Osteocyte (in vitro differentiated cells): Measurements from ENCODE around the gene LMCD1. TPM values are rescaled to one million over a fixed set of nuclear protein-coding genes. Genes with fewer than 3 reads are reported as not detected.

ENCODE experiments used
- DNase-seq: peaks from one replicate; pipeline ENCODE4 v3.0.0; 2021; ENCODE audit warnings: mixed read lengths; ENCODE audit not compliant: unreplicated experiment; ENCODE audit errors: extremely low spot score
- H3K27ac Mint-ChIP-seq: one replicate; pipeline ENCODE4 v1.8.0; 2021; ENCODE audit warnings: mild to moderate bottlenecking, mixed read lengths; ENCODE audit not compliant: unreplicated experiment
- H3K27me3 Mint-ChIP-seq: one replicate; pipeline ENCODE4 v1.8.0; 2021; ENCODE audit warnings: mixed read lengths; ENCODE audit not compliant: unreplicated experiment
- H3K36me3 Mint-ChIP-seq: one replicate; pipeline ENCODE4 v1.8.0; 2021; ENCODE audit warnings: mixed read lengths; ENCODE audit not compliant: unreplicated experiment
- H3K4me1 Mint-ChIP-seq: one replicate; pipeline ENCODE4 v1.8.0; 2021; ENCODE audit warnings: mixed read lengths; ENCODE audit not compliant: unreplicated experiment
- H3K4me3 Mint-ChIP-seq: one replicate; pipeline ENCODE4 v1.8.0; 2021; ENCODE audit warnings: mild to moderate bottlenecking, moderate library complexity, mixed read lengths; ENCODE audit not compliant: unreplicated experiment
- H3K9me3 Mint-ChIP-seq: one replicate; pipeline ENCODE4 v1.8.0; 2021; ENCODE audit warnings: mixed read lengths; ENCODE audit not compliant: unreplicated experiment
- total RNA-seq: library from RNA; stranded (reverse); gene quantifications from 2 replicates; pipeline ENCODE4 v1.2.1, GENCODE V29; 2021
- TF ChIP-seq, protein P1 (sequence below): fragments of 200-600 bp; sonication (generic); IDR thresholded peaks from 2 replicates; pipeline ENCODE4 v1.5.0; 2021; ENCODE audit warnings: antibody characterized with exemption, mild to moderate bottlenecking, moderate library complexity

LMCD1 gene
- total RNA-seq, 1 donor from 2014 or later, result 136 TPM

DNA sequence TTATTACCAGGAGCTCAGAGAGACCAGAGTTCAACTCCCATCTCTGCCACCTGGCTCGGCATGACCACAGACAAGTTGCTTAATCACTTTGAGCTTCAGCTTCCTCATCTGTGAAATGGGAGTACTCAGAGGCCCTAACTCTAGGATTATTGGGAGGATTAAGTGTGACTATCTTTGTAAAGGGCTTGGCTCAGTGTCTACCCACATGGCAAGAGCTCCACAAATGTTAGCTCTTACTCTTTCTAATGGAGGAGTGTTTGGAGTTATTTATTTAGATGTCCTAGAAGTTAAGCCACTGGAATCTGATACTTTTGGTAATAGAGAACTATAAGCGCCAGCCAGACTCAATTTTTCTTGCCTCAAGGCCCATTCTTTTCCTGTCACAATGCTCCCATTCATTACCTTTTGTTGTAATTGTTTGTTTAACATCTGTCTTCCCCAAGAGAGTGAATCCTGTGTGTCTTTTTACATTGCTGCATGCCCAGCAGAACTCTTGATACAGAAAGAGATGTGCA is 12.3 kb upstream of the LMCD1 start:
- no peak for DNase-seq
- no peak overlapping the region for H3K4me3 Mint-ChIP-seq
- H3K9me3 Mint-ChIP-seq, result peaks cover 14% of the 10 kb centered on the region
- TF ChIP-seq, protein P1, sequence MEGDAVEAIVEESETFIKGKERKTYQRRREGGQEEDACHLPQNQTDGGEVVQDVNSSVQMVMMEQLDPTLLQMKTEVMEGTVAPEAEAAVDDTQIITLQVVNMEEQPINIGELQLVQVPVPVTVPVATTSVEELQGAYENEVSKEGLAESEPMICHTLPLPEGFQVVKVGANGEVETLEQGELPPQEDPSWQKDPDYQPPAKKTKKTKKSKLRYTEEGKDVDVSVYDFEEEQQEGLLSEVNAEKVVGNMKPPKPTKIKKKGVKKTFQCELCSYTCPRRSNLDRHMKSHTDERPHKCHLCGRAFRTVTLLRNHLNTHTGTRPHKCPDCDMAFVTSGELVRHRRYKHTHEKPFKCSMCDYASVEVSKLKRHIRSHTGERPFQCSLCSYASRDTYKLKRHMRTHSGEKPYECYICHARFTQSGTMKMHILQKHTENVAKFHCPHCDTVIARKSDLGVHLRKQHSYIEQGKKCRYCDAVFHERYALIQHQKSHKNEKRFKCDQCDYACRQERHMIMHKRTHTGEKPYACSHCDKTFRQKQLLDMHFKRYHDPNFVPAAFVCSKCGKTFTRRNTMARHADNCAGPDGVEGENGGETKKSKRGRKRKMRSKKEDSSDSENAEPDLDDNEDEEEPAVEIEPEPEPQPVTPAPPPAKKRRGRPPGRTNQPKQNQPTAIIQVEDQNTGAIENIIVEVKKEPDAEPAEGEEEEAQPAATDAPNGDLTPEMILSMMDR, result no peak
- no peaks in the 10 kb centered on the region for H3K27me3 Mint-ChIP-seq
- peaks cover 10% of the 10 kb centered on the region for H3K36me3 Mint-ChIP-seq
- peak overlapping the region; percentile 90 for H3K27ac Mint-ChIP-seq
- H3K4me1 Mint-ChIP-seq, result peaks cover 69% of the 10 kb centered on the region

DNA sequence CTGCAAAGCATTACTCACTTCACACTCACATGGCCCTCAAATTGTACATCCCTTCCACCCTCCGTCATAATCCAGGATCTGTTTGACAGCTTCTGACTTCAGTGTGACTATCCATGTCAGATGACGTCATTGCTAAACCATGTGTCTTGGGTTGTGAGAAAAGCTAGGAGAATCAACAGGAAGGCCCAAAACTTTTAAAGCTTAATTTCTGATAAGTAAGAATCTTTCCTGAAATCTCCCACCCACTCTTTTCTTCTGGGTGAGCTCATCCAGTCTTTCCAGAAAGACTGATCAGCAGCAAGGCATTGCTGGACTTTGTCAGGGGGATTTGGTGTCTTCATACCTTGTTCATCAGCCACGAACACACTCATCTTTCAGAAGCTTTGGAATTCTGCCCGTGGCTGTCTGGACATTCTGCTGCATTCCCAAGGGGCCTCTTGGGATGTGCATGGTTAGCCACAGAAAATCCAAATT is 11.5 kb upstream of the LMCD1 start:
- H3K27me3 Mint-ChIP-seq, result no peaks in the 10 kb centered on the region

DNA sequence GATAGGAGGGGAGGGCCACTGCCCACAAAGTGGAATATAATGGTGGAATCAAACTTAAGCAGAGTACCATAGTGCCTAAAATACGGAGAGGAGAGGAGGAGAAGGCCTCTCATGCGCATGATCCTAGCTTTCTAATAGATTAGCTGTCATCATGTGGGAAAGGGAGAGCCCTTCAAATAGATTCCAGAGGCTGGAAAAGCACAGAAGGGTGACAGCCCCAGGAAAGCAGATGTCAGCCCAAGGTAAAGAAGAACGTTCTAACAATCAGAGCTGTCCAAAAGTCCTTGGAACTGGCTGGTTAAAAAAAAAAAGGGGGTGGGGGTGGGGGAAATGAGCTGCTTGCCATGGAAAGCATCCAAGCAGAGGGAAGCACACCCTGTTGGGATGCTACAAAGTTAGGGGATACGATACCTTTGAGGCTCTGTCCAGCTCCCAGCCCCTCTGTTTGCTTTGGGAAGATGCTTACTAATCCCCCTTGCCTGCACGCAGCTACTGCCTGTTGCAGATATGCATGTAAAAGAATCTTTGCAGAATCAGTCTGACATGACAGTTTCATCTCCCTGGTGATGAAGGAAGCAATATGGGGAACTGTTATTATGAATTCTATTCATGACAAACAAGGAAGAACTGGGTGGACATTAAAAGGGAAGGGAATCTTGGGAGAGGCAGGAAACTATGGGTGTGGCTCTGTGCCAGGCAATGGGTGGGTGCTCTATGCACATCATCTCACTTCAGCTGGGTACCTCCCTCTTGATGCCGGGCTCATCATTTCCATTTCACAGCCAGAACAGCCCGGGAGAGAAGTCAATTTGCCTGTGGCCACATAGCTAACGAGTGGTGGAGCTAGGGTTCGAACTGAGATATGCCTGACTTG is 10.1 kb upstream of the LMCD1 start:
- DNase-seq, result no peak
- peaks cover 3% of the 10 kb centered on the region for H3K36me3 Mint-ChIP-seq
- peaks cover 49% of the 10 kb centered on the region for H3K4me1 Mint-ChIP-seq
- H3K27ac Mint-ChIP-seq, result peak overlapping the region; percentile 60
- TF ChIP-seq, protein P1, result no peak
- H3K9me3 Mint-ChIP-seq, result peaks cover 4% of the 10 kb centered on the region
- H3K4me3 Mint-ChIP-seq, result no peak overlapping the region
- H3K27me3 Mint-ChIP-seq, result no peaks in the 10 kb centered on the region

More for the DNA sequence above, 11.5 kb upstream of the LMCD1 start:
- Mint-ChIP-seq H3K27ac (peak overlapping the region; percentile 90), H3K9me3 (peaks cover 6% of the 10 kb centered on the region), H3K36me3 (peaks cover 5% of the 10 kb centered on the region), H3K4me3 (no peak overlapping the region), H3K4me1 (peaks cover 63% of the 10 kb centered on the region)
- TF ChIP-seq, protein P1, result no peak
- DNase-seq, result no peak

DNA sequence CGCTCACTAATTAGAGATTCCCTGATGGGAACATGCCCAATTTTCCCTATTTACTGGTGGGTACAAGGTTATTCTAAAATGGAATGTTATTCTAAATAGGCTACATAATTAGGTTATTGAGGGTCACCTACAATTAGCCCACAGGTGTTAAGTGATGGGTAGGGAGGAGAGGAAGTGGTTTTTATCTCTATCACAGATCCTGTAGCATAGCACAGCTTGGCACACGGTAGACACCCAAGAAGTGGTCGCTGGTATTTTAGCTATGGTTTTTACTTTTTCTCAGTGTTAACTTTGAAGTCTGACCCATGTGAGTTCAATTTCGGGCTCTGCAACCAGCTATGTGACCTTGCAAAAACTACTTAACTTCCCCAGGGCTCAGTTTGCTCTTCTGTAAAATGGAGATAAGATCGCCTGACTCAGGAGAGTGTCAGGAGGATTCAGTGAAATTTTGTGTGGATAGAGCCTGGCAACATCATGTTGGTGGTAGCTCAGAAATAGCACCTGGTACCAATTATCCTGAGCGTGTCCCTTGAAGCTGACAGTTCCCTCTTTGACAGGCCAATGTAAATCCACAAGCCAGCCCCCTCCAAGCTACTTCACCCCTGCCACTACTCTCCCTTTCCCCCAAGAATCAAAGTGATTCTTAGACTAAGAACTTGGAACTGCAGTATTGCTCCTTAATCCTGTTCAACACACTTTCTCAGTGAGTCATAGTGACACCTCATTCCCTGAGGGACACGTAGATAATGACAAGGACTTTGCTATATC is 8.7 kb upstream of the LMCD1 start:
- Mint-ChIP-seq H3K27me3 (no peaks in the 10 kb centered on the region), H3K9me3 (peaks cover 3% of the 10 kb centered on the region), H3K27ac (peak overlapping the region; percentile 23), H3K36me3 (peaks cover under 1% of the 10 kb centered on the region), H3K4me1 (peaks cover 49% of the 10 kb centered on the region), H3K4me3 (no peak overlapping the region)
- TF ChIP-seq, protein P1, result no peak
- DNase-seq, result no peak
